Measurements from ENCODE around the gene GLT6D1.
"Not testable (repeated sequence)": the region's sequence is repeated elsewhere in the genome, so short reads cannot be mapped to it uniquely, and the experiment has no call there.

The GLT6D1 gene

DNA sequence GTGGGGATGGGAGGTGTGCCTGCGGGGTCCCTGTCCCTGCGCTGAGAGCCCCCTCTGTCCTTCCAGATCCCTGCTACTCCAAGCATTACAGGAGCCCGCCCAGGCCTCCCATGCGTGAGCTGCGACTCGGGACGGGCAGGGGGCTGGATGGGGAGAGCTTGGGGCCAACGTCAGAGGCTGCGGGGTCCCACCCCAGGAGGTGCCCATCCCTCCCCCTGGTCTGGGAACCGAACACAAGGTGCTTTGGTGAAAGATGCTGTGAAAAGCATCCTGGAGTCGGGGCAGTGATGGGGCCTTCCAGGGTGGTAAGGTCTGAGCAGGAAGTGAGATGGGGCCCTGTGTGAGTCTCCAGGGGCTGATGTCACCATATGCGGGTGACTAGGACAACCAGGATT lies 26.5 kb upstream of the GLT6D1 start:
- in situ Hi-C loops (cut with MboI; ENCODE audit: low sequenced_read_pairs), result no loop called here

DNA sequence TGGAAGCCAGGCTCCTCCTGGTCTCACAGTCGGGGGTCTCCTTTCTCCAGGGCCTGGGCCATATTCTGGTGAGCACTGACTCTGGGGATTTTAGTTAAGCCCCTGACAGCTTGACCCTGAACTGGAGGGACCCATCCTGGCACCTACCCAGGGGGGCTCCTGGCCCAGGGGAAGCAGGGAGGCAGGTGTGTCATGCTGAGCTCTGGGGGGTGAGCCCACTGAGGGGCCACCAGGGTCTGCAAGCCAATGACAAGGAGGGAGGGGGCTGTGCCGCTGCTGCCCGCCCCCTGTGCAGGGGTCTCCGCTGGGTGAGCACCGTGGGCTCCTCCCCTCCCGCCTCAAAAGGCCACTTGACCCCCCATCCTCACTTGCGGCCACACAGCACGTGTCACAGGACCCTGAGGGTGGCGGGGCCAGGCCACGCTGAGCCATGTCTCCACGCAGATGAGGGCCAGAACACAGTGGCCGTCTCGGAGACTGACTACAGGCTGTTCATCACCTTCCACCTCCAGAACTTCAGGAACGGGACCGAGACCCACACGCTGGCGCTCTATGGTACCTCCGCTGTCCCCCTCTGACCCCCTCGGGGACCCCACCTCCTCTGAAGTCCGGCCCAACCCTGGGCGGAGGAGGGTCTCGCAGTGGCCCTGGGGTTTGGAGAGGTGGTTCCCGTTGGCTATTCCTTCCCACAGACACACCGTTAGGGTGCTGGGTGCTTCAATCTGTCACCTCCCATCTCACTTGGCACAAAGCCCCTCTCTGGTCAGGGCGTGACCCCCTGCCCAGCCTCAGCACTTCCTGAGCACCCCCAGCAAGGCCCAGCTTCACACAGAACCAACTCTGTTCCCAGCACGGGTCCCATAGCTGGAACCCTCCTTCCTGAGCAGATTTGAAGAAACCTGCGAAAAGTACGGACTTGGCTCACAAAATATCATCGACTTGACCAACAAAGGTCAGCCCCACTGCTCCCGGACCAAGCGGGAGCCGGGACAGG lies 25.8 kb upstream of the GLT6D1 start:
- in situ Hi-C loops (cut with MboI; ENCODE audit: low sequenced_read_pairs), result no loop called here

DNA sequence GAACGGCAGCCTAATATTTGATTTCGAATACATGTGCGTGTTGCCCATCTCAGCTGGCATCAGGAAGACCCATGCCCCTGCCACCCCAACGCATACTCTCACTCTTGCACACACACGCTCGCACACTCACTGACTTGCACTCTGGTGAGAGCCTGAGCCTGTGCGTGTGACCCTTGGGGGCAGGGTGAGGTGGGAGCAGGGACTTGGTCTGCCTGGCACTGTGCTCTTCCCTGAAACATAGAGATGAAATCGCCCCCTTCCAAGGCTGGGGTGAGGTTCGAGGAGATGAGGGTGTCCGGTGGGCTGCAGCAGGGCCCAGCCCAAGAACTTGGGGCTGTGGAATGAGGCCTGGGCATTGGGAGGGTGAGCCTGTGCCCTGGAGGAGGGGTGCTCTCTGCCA lies 24.9 kb upstream of the GLT6D1 start:
- in situ Hi-C loops (cut with MboI; ENCODE audit: low sequenced_read_pairs), result no loop called here

DNA sequence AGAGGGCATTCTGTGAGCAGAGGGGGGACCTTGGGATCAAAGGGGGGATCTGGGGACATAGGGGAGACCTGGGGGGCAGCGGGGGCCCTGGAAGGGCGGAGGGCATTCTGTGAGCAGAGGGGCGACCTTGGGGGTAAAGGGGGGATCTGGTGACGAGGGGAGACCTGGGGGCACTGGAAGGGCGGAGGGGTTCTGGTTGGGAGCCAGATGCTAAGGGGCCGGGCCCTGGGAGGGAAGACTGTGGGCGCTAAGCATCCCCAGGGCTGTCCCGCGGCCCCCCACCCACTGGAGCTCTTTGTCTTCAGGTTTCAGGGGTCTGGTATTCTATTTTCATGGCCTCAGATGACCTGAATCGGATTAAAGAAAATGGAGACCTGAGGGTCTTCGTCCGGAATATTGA lies 24.5 kb upstream of the GLT6D1 start:
- in situ Hi-C loops (cut with MboI; ENCODE audit: low sequenced_read_pairs), result no loop called here

DNA sequence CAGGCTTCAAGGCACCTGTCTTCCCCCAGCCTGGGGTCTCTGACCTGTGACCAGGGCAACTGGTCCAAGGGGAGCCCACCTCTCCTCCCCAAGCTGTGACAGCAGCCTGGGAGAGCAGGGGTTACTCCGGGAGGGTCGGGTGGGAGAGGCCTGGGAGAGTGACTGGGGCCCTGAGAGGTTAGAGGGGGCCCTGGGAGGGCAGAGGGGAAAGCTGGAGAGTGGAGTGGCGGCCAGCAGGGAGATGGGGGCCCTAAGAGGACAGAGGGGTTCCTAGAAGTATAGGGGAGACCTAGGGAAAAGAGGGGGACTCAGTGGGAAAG lies 24.1 kb upstream of the GLT6D1 start:
- in situ Hi-C loops (cut with MboI; ENCODE audit: low sequenced_read_pairs), result no loop called here

DNA sequence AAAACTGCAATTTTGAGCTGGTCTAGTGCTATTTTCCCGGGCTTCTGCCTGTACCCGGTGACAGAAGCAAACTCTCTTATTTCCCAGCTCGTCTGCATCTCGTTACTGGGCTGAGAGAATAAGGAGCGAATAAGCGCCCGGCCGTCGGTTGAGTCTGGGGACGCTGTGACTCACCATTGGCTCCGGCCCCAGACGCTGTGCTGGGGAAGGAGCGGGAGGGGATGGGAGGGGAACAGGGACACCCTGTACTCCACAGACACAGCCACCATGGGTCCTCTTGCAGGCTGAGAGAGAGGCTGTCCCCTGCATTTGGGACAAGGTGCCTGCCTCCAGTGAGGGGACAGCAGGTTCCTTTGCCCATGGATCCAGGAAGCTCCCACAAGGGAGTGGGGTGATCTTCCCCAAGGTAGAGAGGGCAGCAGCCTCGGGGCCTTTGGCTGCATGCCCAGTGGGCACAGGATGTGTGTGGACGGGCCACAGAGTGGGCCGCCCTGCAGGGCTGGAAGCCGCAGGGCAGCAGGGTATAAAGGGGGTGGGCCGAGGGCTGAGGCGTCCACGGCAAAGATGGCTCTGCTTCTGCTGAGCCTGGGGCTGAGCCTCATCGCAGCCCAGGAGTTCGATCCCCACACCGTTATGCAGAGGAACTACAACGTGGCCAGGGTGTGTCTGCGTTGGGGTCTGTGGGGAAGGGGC lies 23.6 kb upstream of the GLT6D1 start, which contains the start of gene LCN9:
TSS of gene LCN9 (plus strand) at position 552 of the 693 bp plus-strand sequence. CDS start at position 565, 13 bp downstream.
- in situ Hi-C loops (cut with MboI; ENCODE audit: low sequenced_read_pairs), result no loop called here

DNA sequence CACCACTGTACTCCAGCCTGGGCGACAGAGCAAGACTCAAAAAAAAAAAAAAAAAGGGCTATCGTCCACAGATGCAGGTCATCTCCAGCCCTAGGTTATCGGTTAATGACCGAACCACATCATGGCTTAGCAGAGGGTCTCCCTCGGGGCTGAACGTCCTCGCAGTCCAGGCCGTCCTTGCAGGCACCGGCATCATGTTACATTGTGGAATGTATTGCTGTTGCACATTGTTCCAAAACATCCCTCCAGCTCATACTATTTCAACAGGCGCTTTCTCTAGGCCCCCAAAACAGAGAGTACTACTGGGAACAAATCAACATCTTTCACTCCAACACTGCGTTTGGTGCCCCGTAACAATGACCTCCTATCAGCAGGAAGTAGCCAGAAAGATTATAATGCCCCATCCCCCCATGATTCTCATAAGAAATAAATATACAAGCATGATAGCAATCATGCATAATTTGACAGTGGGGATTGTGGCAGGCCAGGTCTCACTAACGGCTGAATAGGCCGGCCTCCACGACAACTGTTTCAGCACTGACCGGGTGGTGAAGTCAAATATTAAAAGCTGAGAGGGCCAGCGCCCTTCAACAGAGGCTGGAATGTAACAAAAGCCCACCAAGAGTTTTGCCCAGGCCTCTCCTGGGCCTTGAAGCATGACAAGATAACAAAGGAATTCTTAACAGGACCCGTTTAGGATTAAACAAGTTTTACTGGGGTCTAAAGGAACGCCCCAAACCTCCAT lies 22.6 kb upstream of the GLT6D1 start:
- in situ Hi-C loops (cut with MboI; ENCODE audit: low sequenced_read_pairs), result no loop called here

DNA sequence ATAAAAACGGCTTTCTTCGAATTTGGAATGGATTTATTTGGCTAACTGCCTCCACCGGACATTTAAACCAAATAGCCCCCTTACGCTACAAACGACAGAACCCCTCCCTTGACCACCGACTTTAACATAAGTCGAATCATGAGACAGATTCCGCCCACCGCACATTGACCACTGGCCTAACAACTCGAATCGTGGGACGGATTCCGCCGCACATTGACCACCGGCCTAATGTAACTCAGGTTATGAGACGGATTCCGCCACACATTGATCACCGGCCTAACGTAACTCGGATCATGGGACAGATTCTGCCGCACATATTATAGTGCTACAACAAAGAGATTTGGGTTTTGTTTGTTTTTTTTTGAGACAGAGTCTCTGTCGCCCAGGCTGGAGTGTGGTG lies 21.1 kb upstream of the GLT6D1 start:
- in situ Hi-C loops (cut with MboI; ENCODE audit: low sequenced_read_pairs), result no loop called here

DNA sequence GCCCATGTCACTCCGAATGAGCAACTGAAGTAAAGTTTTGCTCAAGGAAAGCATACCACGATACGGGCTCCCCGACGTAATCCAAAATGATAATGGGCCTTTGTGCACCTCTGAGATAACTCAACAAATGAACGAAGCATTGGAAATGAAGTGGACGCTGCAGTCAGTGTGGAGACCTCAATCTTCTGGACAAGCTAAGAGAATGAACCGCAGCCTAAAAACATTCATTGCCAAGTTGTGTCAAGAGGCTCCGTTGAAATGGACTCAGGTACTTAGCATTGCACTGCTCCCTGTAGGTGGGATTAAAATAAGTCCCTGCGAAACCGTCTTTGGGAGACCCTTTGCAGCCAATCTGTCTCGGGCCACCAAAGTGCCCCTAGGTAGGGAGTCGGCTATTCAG lies 19.9 kb upstream of the GLT6D1 start:
- in situ Hi-C loops (cut with MboI; ENCODE audit: low sequenced_read_pairs), result no loop called here

DNA sequence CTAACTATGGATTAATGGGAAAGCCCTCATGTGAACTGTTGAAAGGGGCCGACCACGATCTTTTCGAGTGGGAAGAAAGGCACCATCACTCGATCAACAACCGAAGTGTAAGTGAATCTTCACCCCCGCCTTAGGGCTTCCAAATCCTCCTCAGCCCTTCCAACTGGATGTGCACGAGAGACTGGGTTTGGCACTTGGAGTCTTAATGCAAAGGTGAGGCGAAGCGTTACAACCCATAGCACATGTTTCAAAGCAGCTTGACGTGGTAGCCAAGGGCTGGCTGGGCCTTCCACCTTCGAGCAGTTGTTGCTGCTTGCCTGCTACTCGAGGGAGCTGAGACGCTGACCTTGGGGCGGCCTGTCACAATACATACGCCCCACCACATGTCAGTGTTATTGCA lies 18.1 kb upstream of the GLT6D1 start:
- in situ Hi-C loops (cut with MboI; ENCODE audit: low sequenced_read_pairs), result no loop called here

DNA sequence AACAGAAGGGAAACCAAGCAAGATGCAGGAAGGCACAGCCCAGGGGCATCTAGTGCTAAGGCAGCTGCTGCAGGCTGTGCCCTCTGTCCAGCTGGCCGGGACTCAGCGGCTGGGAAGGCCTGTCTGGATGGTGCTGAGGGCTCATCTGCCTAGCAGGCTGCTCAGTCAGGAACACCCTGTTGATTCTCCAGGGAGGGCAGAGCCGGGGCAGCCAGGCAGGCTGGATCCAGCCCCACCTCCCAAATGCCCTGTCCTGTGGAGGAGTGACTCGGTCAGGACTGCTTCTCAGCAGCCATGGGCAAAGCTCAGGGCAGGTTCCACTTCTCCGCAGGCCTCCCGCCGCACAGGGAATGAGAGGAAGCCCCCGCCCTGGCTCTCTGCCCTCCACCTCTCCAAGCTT lies 16.0 kb upstream of the GLT6D1 start:
- in situ Hi-C loops (cut with MboI; ENCODE audit: low sequenced_read_pairs), result no loop called here

DNA sequence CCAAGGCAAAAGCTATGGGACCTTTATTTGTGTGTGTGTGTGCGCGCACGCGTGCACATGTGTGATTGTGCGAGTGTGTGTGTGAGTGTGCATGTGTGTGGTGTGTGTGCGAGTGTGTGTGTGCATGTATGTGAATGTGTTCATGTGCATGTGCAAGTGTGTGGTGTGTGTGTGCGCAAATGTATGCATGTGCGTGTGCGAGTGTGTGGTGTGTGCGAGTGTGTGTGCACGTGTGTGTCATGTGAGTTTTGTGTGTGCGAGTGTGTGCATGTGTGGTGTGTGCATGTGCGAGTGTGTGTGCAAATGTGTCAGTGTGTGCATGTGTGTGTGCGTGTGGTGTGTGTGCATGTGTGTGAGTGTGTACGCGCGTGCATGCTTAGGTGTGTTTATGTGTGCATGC lies 11.1 kb upstream of the GLT6D1 start:
- in situ Hi-C loops (cut with MboI; ENCODE audit: low sequenced_read_pairs), result no loop called here

DNA sequence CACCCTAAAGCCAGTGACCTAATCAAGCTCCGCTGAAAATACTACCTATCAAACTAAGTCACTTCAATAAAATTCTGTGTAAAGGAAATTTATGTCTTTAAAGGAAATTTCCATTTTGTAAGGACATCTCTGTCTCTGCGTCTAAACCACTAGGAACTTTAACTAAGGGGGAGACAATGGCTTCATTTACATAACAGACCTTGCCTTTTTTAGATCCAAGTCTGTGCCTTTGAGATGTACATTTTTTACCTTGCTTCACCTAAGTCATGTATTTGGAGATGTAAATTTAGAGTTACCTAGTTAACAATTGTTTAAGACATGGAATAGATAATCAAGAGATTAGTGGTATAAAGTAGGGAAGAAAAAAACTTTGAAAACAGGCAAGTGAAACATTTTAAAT lies 10.2 kb upstream of the GLT6D1 start:
- in situ Hi-C loops (cut with MboI; ENCODE audit: low sequenced_read_pairs), result no loop called here

DNA sequence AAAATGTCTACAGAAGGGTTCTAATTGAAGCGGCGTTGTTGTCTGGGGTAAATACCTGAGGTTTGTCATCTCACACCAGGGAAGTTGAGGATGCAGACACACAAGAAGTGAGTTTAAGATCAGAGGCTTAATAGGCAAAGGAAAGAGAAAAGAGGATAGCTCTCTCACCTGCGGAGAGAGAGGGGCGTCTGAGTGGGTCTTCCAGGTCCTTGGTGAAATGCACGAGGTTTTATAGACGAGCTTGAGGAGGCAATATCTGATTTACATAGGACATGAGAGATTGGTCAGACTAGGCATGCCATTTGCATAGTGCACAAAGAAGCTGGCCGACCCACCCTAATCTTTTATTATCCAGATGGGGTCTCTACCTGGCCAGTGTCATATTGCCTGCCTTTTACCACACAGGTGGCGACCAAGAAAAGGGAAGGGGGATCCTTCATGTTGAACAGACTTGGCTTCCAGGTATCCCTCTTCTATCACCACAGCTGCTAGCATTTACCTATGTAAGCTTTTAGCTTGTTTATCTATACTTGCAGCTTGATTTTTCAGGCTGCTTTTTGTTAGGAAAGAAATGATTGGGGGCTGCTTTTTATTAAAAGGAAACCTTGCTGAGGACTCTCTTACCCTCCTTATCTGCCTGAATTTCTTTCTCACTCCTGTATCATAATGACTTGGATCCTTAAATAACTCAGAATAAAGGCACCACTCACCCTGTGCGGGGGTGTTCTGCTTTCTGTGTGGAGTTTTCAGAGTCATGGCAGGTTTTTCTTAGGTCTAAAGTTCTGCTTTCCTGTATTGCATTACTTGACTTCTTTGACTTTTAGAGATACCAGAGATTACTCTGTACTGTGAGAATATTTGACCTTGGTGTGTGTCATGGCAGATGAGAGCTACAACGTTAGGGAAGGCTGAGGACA lies 9.4 kb upstream of the GLT6D1 start:
- in situ Hi-C loops (cut with MboI; ENCODE audit: low sequenced_read_pairs), result no loop called here

DNA sequence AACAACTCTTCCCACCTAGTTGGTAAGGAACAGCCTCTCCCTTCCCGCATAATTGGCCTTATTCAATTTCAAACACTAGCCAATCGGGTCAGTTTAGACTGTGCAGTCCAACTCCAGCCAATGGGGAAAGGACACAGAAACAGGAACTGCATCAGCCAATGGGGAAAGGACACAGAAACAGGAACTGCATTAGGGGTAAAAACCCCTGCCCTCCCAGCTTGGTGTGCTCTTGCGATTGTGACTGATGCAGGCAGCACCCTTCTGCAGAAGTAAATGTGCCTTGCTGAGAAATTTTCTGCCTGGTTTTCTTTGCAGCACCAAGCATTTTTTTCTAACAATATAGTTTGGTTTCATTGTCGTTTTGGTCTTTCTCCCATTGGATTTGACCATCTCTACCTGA lies 8.5 kb upstream of the GLT6D1 start:
- in situ Hi-C loops (cut with MboI; ENCODE audit: low sequenced_read_pairs), result no loop called here

DNA sequence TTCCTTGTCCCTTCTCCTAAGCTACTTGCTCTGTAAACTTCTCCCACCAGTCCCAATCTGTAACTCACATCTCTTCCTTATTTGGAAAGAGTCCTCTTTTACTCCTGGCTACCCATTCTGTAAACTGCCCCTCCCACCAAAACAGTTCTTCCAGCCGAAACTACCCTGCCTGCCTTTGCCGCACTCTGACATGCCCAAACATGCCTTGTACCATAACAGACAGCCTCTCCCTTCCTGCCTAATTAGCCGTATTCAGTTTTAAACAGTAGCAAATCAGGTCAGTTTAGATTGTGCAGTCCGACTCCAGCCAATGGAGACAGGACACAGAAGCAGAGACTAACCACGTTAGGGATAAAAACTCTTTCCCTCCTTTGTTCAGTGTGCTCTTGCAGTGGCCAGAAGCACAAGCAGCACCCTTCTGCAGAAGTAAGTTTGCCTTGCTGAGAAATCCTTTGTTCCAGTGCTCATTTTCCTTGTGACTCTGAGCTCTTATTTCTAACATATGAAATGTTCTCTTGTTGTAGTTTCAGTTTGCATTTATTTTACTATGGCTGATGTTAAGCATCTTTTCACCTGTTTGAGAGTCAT lies 5.4 kb upstream of the GLT6D1 start:
- in situ Hi-C loops (cut with MboI; ENCODE audit: low sequenced_read_pairs), result no loop called here

DNA sequence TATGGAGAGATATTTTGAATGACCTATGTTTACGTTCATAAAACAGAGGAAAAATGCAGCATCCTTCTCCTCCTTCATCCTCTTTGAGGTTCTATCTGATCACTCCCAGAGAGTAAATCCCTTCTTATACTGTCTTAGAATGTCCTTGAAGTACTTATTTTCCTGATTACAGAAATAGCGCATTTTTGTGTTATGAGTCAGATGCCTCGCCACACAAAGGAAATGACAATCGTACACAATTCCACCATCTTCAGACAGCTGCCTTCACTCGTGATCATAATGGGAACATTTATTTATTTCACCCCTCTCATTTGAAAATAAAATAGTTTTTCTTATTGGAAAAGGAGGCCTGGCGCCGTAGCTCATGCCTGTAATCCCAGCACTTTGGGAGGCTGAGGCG lies 2.4 kb upstream of the GLT6D1 start:
- in situ Hi-C loops (cut with MboI; ENCODE audit: low sequenced_read_pairs), result no loop called here

DNA sequence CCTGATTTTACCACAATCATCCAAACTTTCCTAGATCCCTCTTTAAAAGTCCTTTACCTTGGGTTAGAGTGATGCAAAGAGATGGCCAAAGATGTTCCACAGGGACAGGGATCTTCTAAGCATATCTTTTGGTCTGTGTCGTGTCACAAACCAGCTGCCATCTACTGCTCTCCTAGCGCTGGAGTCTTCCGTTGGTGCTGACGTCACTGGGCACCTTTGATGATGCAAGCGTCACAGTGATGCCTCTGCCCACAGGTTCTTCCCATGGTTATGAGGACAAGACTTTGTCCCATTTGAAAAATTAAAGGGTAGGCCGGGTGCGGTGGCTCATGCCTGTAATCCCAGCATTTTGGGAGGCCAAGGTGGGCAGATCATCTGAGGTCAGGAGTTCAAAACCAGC lies 1.7 kb upstream of the GLT6D1 start:
- in situ Hi-C loops (cut with MboI; ENCODE audit: low sequenced_read_pairs), result no loop called here

DNA sequence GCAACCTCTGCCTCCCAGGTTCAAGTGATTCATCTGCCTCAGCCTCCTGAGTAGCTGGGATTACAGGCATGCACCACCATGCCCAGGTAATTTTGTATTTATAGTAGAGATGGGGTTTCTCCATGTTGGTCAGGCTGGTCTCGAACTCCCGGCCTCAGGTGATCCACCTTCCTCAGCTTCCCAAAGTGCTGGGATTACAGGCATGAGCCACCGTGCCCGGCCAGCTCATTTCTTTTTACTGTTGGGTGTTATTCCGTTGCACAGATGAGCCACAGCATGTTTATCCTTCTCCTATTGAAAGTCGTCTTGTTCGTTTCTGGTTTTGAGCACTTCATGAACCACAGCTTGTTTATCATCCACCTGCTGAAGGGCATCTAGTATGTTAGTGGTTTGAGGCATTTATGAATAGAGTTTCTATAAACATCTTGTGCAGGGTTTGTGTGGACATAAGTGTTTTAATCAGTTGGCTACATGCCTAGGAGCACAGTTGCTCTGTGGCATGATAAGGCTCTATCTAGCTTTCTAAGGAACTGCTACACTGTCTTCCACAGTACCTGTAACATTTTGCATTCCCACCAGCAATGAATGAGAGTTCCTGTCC lies 2.3 kb downstream of the GLT6D1 start:
- in situ Hi-C loops (cut with MboI; ENCODE audit: low sequenced_read_pairs), result not testable (repeated sequence)

DNA sequence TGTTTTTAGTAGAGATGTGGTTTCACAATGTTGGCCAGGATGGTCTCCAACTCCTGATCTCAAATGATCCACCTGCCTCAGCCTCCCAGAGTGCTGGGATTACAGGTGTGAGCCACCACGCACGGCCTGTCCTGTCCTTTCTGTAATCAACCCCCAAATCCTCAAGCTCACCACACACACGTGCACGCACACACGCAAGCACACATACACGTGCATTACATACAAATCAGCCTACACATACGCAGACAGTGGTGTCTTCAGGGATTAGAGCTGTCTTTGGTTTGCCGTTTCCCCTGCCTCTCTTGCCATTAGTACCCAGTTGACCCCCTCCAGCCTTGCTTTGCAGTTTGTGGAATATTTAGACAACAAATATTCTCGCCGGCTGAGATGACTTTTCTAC lies 6.5 kb downstream of the GLT6D1 start:
- in situ Hi-C loops (cut with MboI; ENCODE audit: low sequenced_read_pairs), result no loop called here

Data from HL-60/S4 treated with phorbol 12-myristate 13-acetate at 8.2 ng/mL for 4 days and 3 days (cell line).